ENCODE measurements around the gene INTS11. TPM values are rescaled to one million over a fixed set of nuclear protein-coding genes. Genes with fewer than 3 reads are reported as not detected.
A peak's percentile ranks its signal among the peaks of the same experiment; 100 is the strongest.

The INTS11 gene
- total and polyA plus RNA-seq, 2 donors, result 45.9 to 134 TPM

GRCh38 chr1:1332774-1333480 is 8.5 kb upstream of the INTS11 start:
- 83% methylated on average over 48 of the region's 48 CpGs for WGBS
- H3K4me1 ChIP-seq (ENCODE audit: insufficient read depth), result no peaks in the 10 kb centered on the region
- H3K27ac ChIP-seq (ENCODE audit: low read depth), result no peak overlapping the region
- no peak for DNase-seq (ENCODE audit: extremely low spot score)
- H3K36me3 ChIP-seq (ENCODE audit: insufficient read depth), result peaks cover 3% of the 10 kb centered on the region
- H3K4me3 ChIP-seq (ENCODE audit: low read depth, low read length), result no peak overlapping the region

GRCh38 chr1:1332031-1332755 is 7.7 kb upstream of the INTS11 start:
- DNase-seq (ENCODE audit: extremely low spot score), result no peak
- WGBS, result 84% methylated on average over 57 of the region's 57 CpGs
- Histone ChIP-seq H3K4me1 (ENCODE audit: insufficient read depth) (no peaks in the 10 kb centered on the region), H3K27ac (ENCODE audit: low read depth) (no peak overlapping the region), H3K4me3 (ENCODE audit: low read depth, low read length) (no peak overlapping the region), H3K36me3 (ENCODE audit: insufficient read depth) (peaks cover 5% of the 10 kb centered on the region)

- Histone ChIP-seq H3K36me3 (ENCODE audit: insufficient read depth) (peaks cover 5% of the 10 kb centered on the region), H3K4me1 (ENCODE audit: insufficient read depth) (no peaks in the 10 kb centered on the region), H3K27ac (ENCODE audit: low read depth) (no peak within 1 kb of the TSS), H3K4me3 (ENCODE audit: low read depth, low read length) (no peak within 1 kb of the TSS)
- 70% methylated on average over 41 of the region's 41 CpGs for WGBS
- no peak for DNase-seq (ENCODE audit: extremely low spot score)
Measured at GRCh38 chr1:1331068-1331965, 6.9 kb upstream of the INTS11 start, which contains the start of gene TAS1R3. TSS of gene TAS1R3 (plus strand) at chr1:1331280. CDS start at chr1:1331346, 66 bp downstream.

- no peak overlapping the region for H3K4me3 ChIP-seq (ENCODE audit: low read depth, low read length)
- H3K36me3 ChIP-seq (ENCODE audit: insufficient read depth), result peaks cover 5% of the 10 kb centered on the region
- DNase-seq (ENCODE audit: extremely low spot score), result no peak
- H3K4me1 ChIP-seq (ENCODE audit: insufficient read depth), result no peaks in the 10 kb centered on the region
- WGBS, result 53% methylated on average over 15 of the region's 15 CpGs
- no peak overlapping the region for H3K27ac ChIP-seq (ENCODE audit: low read depth)
Measured at GRCh38 chr1:1330366-1331067, 6.1 kb upstream of the INTS11 start.

- H3K27ac ChIP-seq (ENCODE audit: low read depth), result no peak overlapping the region
- WGBS, result 92% methylated on average over 58 of the region's 58 CpGs
- DNase-seq (ENCODE audit: extremely low spot score), result no peak
- H3K4me3 ChIP-seq (ENCODE audit: low read depth, low read length), result no peak overlapping the region
- peaks cover 5% of the 10 kb centered on the region for H3K36me3 ChIP-seq (ENCODE audit: insufficient read depth)
- no peaks in the 10 kb centered on the region for H3K4me1 ChIP-seq (ENCODE audit: insufficient read depth)
Measured at GRCh38 chr1:1329304-1330210, 5.1 kb upstream of the INTS11 start.

- Histone ChIP-seq H3K4me1 (ENCODE audit: insufficient read depth) (no peaks in the 10 kb centered on the region), H3K36me3 (ENCODE audit: insufficient read depth) (peaks cover 5% of the 10 kb centered on the region), H3K4me3 (ENCODE audit: low read depth, low read length) (no peak overlapping the region), H3K27ac (ENCODE audit: low read depth) (no peak overlapping the region)
- 76% methylated on average over 15 of the region's 15 CpGs for WGBS
- no peak for DNase-seq (ENCODE audit: extremely low spot score)
Measured at GRCh38 chr1:1328254-1328653, 3.8 kb upstream of the INTS11 start.

- no peak overlapping the region for H3K4me3 ChIP-seq (ENCODE audit: low read depth, low read length)
- no peak overlapping the region for H3K27ac ChIP-seq (ENCODE audit: low read depth)
- 91% methylated on average over 40 of the region's 40 CpGs for WGBS
- no peaks in the 10 kb centered on the region for H3K4me1 ChIP-seq (ENCODE audit: insufficient read depth)
- peaks cover 5% of the 10 kb centered on the region for H3K36me3 ChIP-seq (ENCODE audit: insufficient read depth)
- DNase-seq (ENCODE audit: extremely low spot score), result no peak
Measured at GRCh38 chr1:1327291-1327690, 2.8 kb upstream of the INTS11 start.

- DNase-seq (ENCODE audit: extremely low spot score), result no peak
- Histone ChIP-seq H3K36me3 (ENCODE audit: insufficient read depth) (peaks cover 5% of the 10 kb centered on the region), H3K27ac (ENCODE audit: low read depth) (no peak overlapping the region), H3K4me3 (ENCODE audit: low read depth, low read length) (no peak overlapping the region), H3K4me1 (ENCODE audit: insufficient read depth) (no peaks in the 10 kb centered on the region)
- WGBS, result 69% methylated on average over 8 of the region's 8 CpGs
Measured at GRCh38 chr1:1326075-1326605, 1.7 kb upstream of the INTS11 start.

GRCh38 chr1:1325288-1326074 is 1.0 kb upstream of the INTS11 start:
- Histone ChIP-seq H3K4me3 (ENCODE audit: low read depth, low read length) (peak overlapping the region; percentile 82), H3K36me3 (ENCODE audit: insufficient read depth) (peaks cover 5% of the 10 kb centered on the region), H3K4me1 (ENCODE audit: insufficient read depth) (no peaks in the 10 kb centered on the region), H3K27ac (ENCODE audit: low read depth) (peak overlapping the region; percentile 88)
- no peak for DNase-seq (ENCODE audit: extremely low spot score)
- WGBS, result 62% methylated on average over 16 of the region's 16 CpGs

- peak overlapping the region; percentile 82 for H3K4me3 ChIP-seq (ENCODE audit: low read depth, low read length)
- H3K36me3 ChIP-seq (ENCODE audit: insufficient read depth), result peaks cover 5% of the 10 kb centered on the region
- no peaks in the 10 kb centered on the region for H3K4me1 ChIP-seq (ENCODE audit: insufficient read depth)
- DNase-seq (ENCODE audit: extremely low spot score), result no peak
- under 1% methylated on average over 41 of the region's 41 CpGs for WGBS
- peak overlapping the region; percentile 74 for H3K27ac ChIP-seq (ENCODE audit: low read depth)
Measured at GRCh38 chr1:1324084-1324523, 356 bp downstream of the INTS11 start.

- H3K36me3 ChIP-seq (ENCODE audit: insufficient read depth), result peaks cover 2% of the 10 kb centered on the region
- H3K4me1 ChIP-seq (ENCODE audit: insufficient read depth), result peaks cover 2% of the 10 kb centered on the region
- no peak overlapping the region for H3K4me3 ChIP-seq (ENCODE audit: low read depth, low read length)
- WGBS, result 87% methylated on average over 10 of the region's 10 CpGs
- H3K27ac ChIP-seq (ENCODE audit: low read depth), result no peak overlapping the region
- DNase-seq (ENCODE audit: extremely low spot score), result no peak
Measured at GRCh38 chr1:1322952-1323351, 1.5 kb downstream of the INTS11 start.
